ENCODE data around the gene EYA2. TPM values are rescaled to one million over a fixed set of nuclear protein-coding genes. Genes with fewer than 3 reads are reported as not detected.

EYA2 gene
- total and polyA plus RNA-seq, 2 donors (not counting 3 experiments of a cell fraction or from before 2014, with no cell fraction given), result not detected

DNA sequence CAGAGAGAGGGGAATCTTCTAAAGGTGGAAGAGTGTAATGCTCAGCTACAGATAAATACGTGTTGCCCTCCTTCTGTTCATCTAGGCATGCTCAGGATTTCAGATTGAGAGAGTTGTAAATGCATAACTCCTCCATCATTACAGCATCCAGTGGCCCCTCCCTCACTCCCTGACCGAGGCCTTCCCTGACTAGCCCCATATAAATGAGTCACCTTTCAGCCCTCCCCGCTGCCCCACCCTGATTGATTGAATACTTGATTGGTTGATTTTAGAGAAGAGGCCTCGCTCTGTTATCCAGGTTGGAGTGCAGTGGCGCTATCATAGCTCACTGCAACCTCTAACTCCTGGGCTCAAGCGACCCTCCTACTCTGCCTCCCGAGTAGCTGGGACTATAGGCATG, 193.7 kb downstream of the EYA2 start:
- intact Hi-C loops (cut with micrococcal nuclease), result no loop called here

GRCh38 chr20:47089151-47089550, 194.5 kb downstream of the EYA2 start:
- dilution Hi-C loops (cut with MboI; ENCODE audit: extremely low pct_ligation_motif_present, low sequenced_read_pairs), result no loop called here
- FAIRE-seq, result no peak

More for the DNA sequence above, 193.7 kb downstream of the EYA2 start:
- POLR2A ChIA-PET, result no interaction called here
- DNase-seq (ENCODE audit: low read depth, low spot score) (no peak), FAIRE-seq (no peak)
- Histone ChIP-seq H3K9me1 (replicated peaks; ENCODE audit: control insufficient read depth, extremely low read depth, insufficient read depth, low read length) (no peaks in the 10 kb centered on the region), H3K36me3 (ENCODE audit: control insufficient read depth in 2 of 2, extremely low read depth in 1 of 2, insufficient read depth in 2 of 2, low read length in 2 of 2) (no peaks in the 10 kb centered on the region), H3K4me2 (ENCODE audit: insufficient read depth, low read length) (no peak overlapping the region), H3K9ac (replicated peaks; ENCODE audit: extremely low read depth, insufficient read depth, low read length) (no peak overlapping the region), H3K4me3 (replicated peaks in 1 of 3; ENCODE audit: insufficient read depth in 1 of 3, low read depth in 1 of 3, low read length in 3 of 3) (no peak overlapping the region), H3K27ac (ENCODE audit: insufficient read depth, low read depth, low read length) (no peak overlapping the region), H4K20me1 (replicated peaks; ENCODE audit: control insufficient read depth, extremely low read depth, insufficient read depth, low read length) (no peaks in the 10 kb centered on the region), H3K9me3 (replicated peaks; ENCODE audit: control insufficient read depth, insufficient read depth, low read length) (no peaks in the 10 kb centered on the region), H3K27me3 (ENCODE audit: control insufficient read depth in 2 of 2, insufficient read depth in 2 of 2, low read length in 2 of 2) (no peaks in the 10 kb centered on the region), H3K79me2 (ENCODE audit: control insufficient read depth, insufficient read depth, low read length) (no peaks in the 10 kb centered on the region), H3K4me1 (ENCODE audit: control insufficient read depth, extremely low read depth, insufficient read depth, low read length) (no peaks in the 10 kb centered on the region), H2AFZ (ENCODE audit: low read depth, low read length) (no peak overlapping the region)
- BruUV-seq (replicated peaks), result no TSS peak
- CTCF ChIA-PET, result no interaction called here
- TF ChIP-seq MYC (IDR thresholded peaks at IDR 0.05; ENCODE audit: low read depth, low read length) (no peak), FOS (IDR thresholded peaks at IDR 0.05; ENCODE audit: borderline replicate concordance, insufficient read depth, low read length) (no peak), POLR2A (IDR thresholded peaks at IDR 0.05; ENCODE audit: low read depth, low read length) (no peak)
- TF ChIP-seq, protein P1, sequence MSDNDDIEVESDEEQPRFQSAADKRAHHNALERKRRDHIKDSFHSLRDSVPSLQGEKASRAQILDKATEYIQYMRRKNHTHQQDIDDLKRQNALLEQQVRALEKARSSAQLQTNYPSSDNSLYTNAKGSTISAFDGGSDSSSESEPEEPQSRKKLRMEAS (IDR thresholded peaks at IDR 0.05; ENCODE audit: insufficient read depth, insufficient read length), result no peak
- dilution Hi-C loops (cut with MboI; ENCODE audit: extremely low pct_ligation_motif_present, low sequenced_read_pairs), result no loop called here

More at GRCh38 chr20:47089151-47089550, 194.5 kb downstream of the EYA2 start:
- Histone ChIP-seq H3K9ac (replicated peaks; ENCODE audit: extremely low read depth, insufficient read depth, low read length) (no peak overlapping the region), H3K27me3 (ENCODE audit: control insufficient read depth in 2 of 2, insufficient read depth in 2 of 2, low read length in 2 of 2) (no peaks in the 10 kb centered on the region), H4K20me1 (replicated peaks; ENCODE audit: control insufficient read depth, extremely low read depth, insufficient read depth, low read length) (no peaks in the 10 kb centered on the region), H3K9me3 (replicated peaks; ENCODE audit: control insufficient read depth, insufficient read depth, low read length) (no peaks in the 10 kb centered on the region), H2AFZ (ENCODE audit: low read depth, low read length) (no peak overlapping the region), H3K79me2 (ENCODE audit: control insufficient read depth, insufficient read depth, low read length) (no peaks in the 10 kb centered on the region), H3K4me1 (ENCODE audit: control insufficient read depth, extremely low read depth, insufficient read depth, low read length) (no peaks in the 10 kb centered on the region), H3K4me3 (replicated peaks in 1 of 3; ENCODE audit: insufficient read depth in 1 of 3, low read depth in 1 of 3, low read length in 3 of 3) (no peak overlapping the region), H3K9me1 (replicated peaks; ENCODE audit: control insufficient read depth, extremely low read depth, insufficient read depth, low read length) (no peaks in the 10 kb centered on the region), H3K27ac (ENCODE audit: insufficient read depth, low read depth, low read length) (no peak overlapping the region), H3K36me3 (ENCODE audit: control insufficient read depth in 2 of 2, extremely low read depth in 1 of 2, insufficient read depth in 2 of 2, low read length in 2 of 2) (no peaks in the 10 kb centered on the region), H3K4me2 (ENCODE audit: insufficient read depth, low read length) (no peak overlapping the region)
- DNase-seq (ENCODE audit: low read depth, low spot score), result no peak
- ChIA-PET CTCF (no interaction called here), POLR2A (no interaction called here)
- no TSS peak for BruUV-seq (replicated peaks)
- no peak for TF ChIP-seq FOS (IDR thresholded peaks at IDR 0.05; ENCODE audit: borderline replicate concordance, insufficient read depth, low read length)
- no peak for TF ChIP-seq JUN (IDR thresholded peaks at IDR 0.05; ENCODE audit: borderline replicate concordance, insufficient read depth, insufficient read length, low read depth)
- no peak for TF ChIP-seq GATA2 (IDR thresholded peaks at IDR 0.05; ENCODE audit: insufficient read depth, insufficient read length, low read depth, low read length)
- intact Hi-C loops (cut with micrococcal nuclease), result no loop called here

All from endothelial cell of umbilical vein (primary cell).